OCI-LY1 (cell line): Measurements from ENCODE around the gene PRSS8.

Experiments
- H2AFZ ChIP-seq: fragments of 200-600 bp; sonication (generic), shearing (Covaris generic); 2 replicates; pipeline ENCODE4 v1.6.0; 2014; ENCODE audit warnings: antibody characterized with exemption, mild to moderate bottlenecking, low read length
- H3F3A ChIP-seq: fragments of 200-600 bp; sonication (generic), shearing (Covaris generic); 2 replicates; pipeline ENCODE4 v1.6.0; 2014; ENCODE audit warnings: mild to moderate bottlenecking, antibody characterized with exemption, low read length, moderate library complexity; ENCODE audit not compliant: insufficient read depth
- H3K27ac ChIP-seq: fragments of 200-600 bp; sonication (generic); 2 replicates; pipeline ENCODE4 v1.5.1; 2014; ENCODE audit warnings: low read length, mixed run types, mild to moderate bottlenecking, low read depth; ENCODE audit not compliant: poor library complexity, severe bottlenecking
- H3K27me3 ChIP-seq: fragments of 200-600 bp; sonication (generic); 2 replicates; pipeline ENCODE4 v1.6.0; 2014; ENCODE audit warnings: antibody characterized with exemption, mild to moderate bottlenecking, low read length, moderate library complexity; ENCODE audit not compliant: insufficient read depth
- H3K36me3 ChIP-seq: fragments of 200-600 bp; sonication (generic); 2 replicates; pipeline ENCODE4 v1.6.1; 2014; ENCODE audit warnings: mild to moderate bottlenecking, antibody characterized with exemption, low read length, moderate library complexity, mixed read lengths; ENCODE audit not compliant: insufficient read depth
- H3K4me1 ChIP-seq: fragments of 200-600 bp; sonication (generic); 2 replicates; pipeline ENCODE4 v1.5.1; 2014; ENCODE audit warnings: mild to moderate bottlenecking, low read length, moderate library complexity; ENCODE audit not compliant: insufficient read depth, severe bottlenecking
- H3K4me2 ChIP-seq: fragments of 200-600 bp; sonication (generic), shearing (Covaris generic); 2 replicates; pipeline ENCODE4 v1.6.1; 2014; ENCODE audit warnings: low read length
- H3K4me3 ChIP-seq: fragments of 200-600 bp; sonication (generic); 2 replicates; pipeline ENCODE4 v1.5.1; 2014; ENCODE audit warnings: low read length, low read depth, mild to moderate bottlenecking, mixed read lengths; ENCODE audit not compliant: poor library complexity, severe bottlenecking
- H3K79me2 ChIP-seq: fragments of 200-600 bp; shearing (Covaris generic); 2 replicates; pipeline ENCODE4 v1.6.1; 2016; ENCODE audit warnings: mixed run types, low read length, mixed read lengths; ENCODE audit not compliant: insufficient read depth
- H3K9ac ChIP-seq: fragments of 200-600 bp; sonication (generic), shearing (Covaris generic); 2 replicates; pipeline ENCODE4 v1.6.1; 2014; ENCODE audit warnings: mild to moderate bottlenecking, low read length, mixed read lengths
- H3K9me2 ChIP-seq: fragments of 200-600 bp; sonication (generic), shearing (Covaris generic); 2 replicates; pipeline ENCODE4 v1.6.1; 2014; ENCODE audit warnings: low read depth, mild to moderate bottlenecking, low read length, mixed read lengths
- H3K9me3 ChIP-seq: fragments of 200-600 bp; shearing (Covaris generic); 2 replicates; pipeline ENCODE4 v1.6.1; 2014; ENCODE audit warnings: low read length, mixed read lengths
- H4K20me1 ChIP-seq: fragments of 200-600 bp; sonication (generic), shearing (Covaris generic); 2 replicates; pipeline ENCODE4 v1.6.0; 2016; ENCODE audit warnings: mild to moderate bottlenecking, low read length; ENCODE audit not compliant: insufficient read depth
- CTCF ChIP-seq: fragments of 200-600 bp; sonication (generic), shearing (Covaris generic); IDR thresholded peaks from 2 replicates; pipeline ENCODE4 v1.5.1; 2017; ENCODE audit warnings: mild to moderate bottlenecking, antibody characterized with exemption, low read length, moderate library complexity, mixed read lengths
- EZH2 ChIP-seq: fragments of 200-600 bp; sonication (generic), shearing (Covaris generic); IDR thresholded peaks from 2 replicates; pipeline ENCODE4 v1.8.0; 2017; ENCODE audit warnings: borderline replicate concordance, mixed run types, mild to moderate bottlenecking, antibody characterized with exemption, low read length, moderate library complexity, mixed read lengths

PRSS8 gene

DNA sequence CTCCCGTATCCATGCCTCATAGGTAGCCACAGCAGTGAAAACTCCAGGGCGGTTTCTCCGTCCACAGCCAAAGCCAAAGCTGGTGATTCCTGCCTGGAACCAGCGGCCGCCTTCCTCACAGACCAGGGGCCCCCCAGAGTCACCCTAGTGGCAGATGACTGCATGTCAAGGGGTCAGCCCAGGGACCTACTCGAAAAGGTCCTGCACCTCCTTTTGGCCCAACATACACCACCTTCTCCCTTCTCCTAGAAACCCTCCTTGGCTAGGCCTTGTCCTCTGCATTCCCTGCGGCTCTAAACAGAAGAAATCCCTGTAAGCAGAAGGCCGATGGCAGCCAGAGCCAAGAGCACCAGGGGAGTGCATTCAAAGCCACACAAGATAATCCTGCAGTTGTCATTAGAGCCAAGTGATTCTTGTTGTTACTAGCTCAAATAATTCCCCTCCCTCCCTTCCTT is 8.2 kb upstream of the PRSS8 start:
- Histone ChIP-seq H2AFZ (no peak overlapping the region), H3K4me1 (peaks cover 10% of the 10 kb centered on the region), H3K9ac (no peak overlapping the region), H3K4me2 (no peak overlapping the region), H4K20me1 (no peaks in the 10 kb centered on the region), H3K9me3 (no peaks in the 10 kb centered on the region), H3K27me3 (peaks cover 6% of the 10 kb centered on the region; the same call in 1 of the 2 replicates), H3K4me3 (no peak overlapping the region), H3K27ac (no peak overlapping the region), H3K9me2 (no peaks in the 10 kb centered on the region), H3K36me3 (no peaks in the 10 kb centered on the region), H3F3A (no peaks in the 10 kb centered on the region), H3K79me2 (no peaks in the 10 kb centered on the region)
- TF ChIP-seq EZH2 = no peak
- no peak for TF ChIP-seq CTCF

DNA sequence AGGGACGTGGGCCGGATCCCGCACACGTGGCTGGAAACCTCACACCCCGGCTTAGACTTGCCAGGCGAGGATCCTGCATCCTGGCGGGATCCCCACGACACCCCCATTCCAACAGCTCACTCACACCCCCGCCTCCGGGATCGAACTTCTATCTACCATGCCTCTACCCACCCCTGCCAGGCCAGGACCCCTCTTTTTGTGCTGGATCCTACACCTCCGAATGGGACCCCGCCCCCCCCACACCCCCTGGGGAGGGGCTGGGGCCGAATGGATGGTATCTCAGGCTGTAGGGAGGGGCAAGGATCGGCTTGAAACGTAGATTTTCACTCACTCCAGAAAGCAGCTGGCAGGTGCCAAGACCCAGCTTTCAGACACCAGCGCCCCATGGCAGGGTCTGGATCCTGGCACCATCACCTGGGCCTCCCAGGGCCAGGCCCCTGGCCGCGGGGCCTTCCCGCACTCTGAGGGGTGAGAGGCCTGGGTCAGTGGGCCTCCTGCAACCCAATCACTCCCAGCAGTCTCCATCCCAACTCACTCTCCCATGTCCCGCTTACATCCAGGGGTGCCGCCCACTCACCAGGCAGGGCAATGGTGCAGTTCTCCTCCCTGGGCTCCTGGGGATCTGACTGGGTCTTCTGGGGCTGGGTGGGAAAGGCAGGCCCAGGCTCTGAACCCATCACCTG is 7.6 kb upstream of the PRSS8 start:
- H3K4me2 ChIP-seq = peak overlapping the region; percentile 61

More for the DNA sequence above, 7.6 kb upstream of the PRSS8 start:
- Histone ChIP-seq H3K4me3 (peak overlapping the region; percentile 50), H3K4me1 (peaks cover 10% of the 10 kb centered on the region), H4K20me1 (no peaks in the 10 kb centered on the region), H3K27ac (no peak overlapping the region), H2AFZ (no peak overlapping the region), H3K36me3 (no peaks in the 10 kb centered on the region), H3F3A (no peaks in the 10 kb centered on the region), H3K79me2 (no peaks in the 10 kb centered on the region), H3K9ac (peak overlapping the region; percentile 48; the same call in 1 of the 2 replicates), H3K27me3 (peaks cover 6% of the 10 kb centered on the region; the same call in 1 of the 2 replicates), H3K9me3 (no peaks in the 10 kb centered on the region), H3K9me2 (no peaks in the 10 kb centered on the region)
- TF ChIP-seq CTCF (no peak), EZH2 (no peak)
